Stimulated activated naive CD4-positive, alpha-beta T cell (primary cell): ENCODE measurements around the gene POLR2J.
"Not testable (repeated sequence)": the region's sequence is repeated elsewhere in the genome, so short reads cannot be mapped to it uniquely, and the experiment has no call there.

Experiments used
- DNase-seq, 6 experiments: peaks; one replicate each; lab custom pipeline; 2025; lab: John Stamatoyannopoulos, UW

Gene POLR2J

GRCh38 chr7:102478314-102479208, at the start of gene POLR2J:
Gene POLR2J (minus strand): TSS chr7:102478922. CDS start chr7:102478860, 62 bp downstream.
- not testable (repeated sequence) for DNase-seq

GRCh38 chr7:102527822-102528793, 49.4 kb upstream of the POLR2J start:
- DNase-seq: not testable (repeated sequence)

- DNase-seq: not testable (repeated sequence)
These were observed 48.5 kb upstream of the POLR2J start for GRCh38 chr7:102527182-102527581.

GRCh38 chr7:102524803-102525202, 46.1 kb upstream of the POLR2J start:
- not testable (repeated sequence) for DNase-seq

GRCh38 chr7:102520797-102521196, 42.1 kb upstream of the POLR2J start:
- not testable (repeated sequence) for DNase-seq

- not testable (repeated sequence) for DNase-seq
These were observed 38.9 kb upstream of the POLR2J start, which contains the start of gene RASA4B for GRCh38 chr7:102517550-102518147. Gene RASA4B (minus strand): TSS chr7:102517777. CDS start chr7:102517710, 67 bp downstream.

GRCh38 chr7:102516951-102517350, 38.2 kb upstream of the POLR2J start:
- DNase-seq: not testable (repeated sequence)

- not testable (repeated sequence) for DNase-seq
These were observed 37.2 kb upstream of the POLR2J start for GRCh38 chr7:102515889-102516288.

GRCh38 chr7:102514881-102515721, 36.4 kb upstream of the POLR2J start:
- not testable (repeated sequence) for DNase-seq

GRCh38 chr7:102512642-102513221, 34.0 kb upstream of the POLR2J start:
- not testable (repeated sequence) for DNase-seq

GRCh38 chr7:102511860-102512522, 33.3 kb upstream of the POLR2J start:
- not testable (repeated sequence) for DNase-seq

GRCh38 chr7:102510575-102510974, 31.9 kb upstream of the POLR2J start:
- not testable (repeated sequence) for DNase-seq

- not testable (repeated sequence) for DNase-seq
These were observed 28.8 kb upstream of the POLR2J start for GRCh38 chr7:102507410-102508088.

- not testable (repeated sequence) for DNase-seq
These were observed 26.8 kb upstream of the POLR2J start for GRCh38 chr7:102505298-102506185.

- not testable (repeated sequence) for DNase-seq
These were observed 24.4 kb upstream of the POLR2J start for GRCh38 chr7:102503141-102503540.

GRCh38 chr7:102498321-102498720, 19.6 kb upstream of the POLR2J start:
- not testable (repeated sequence) for DNase-seq

GRCh38 chr7:102497308-102497707, 18.6 kb upstream of the POLR2J start:
- DNase-seq: not testable (repeated sequence)

- not testable (repeated sequence) for DNase-seq
These were observed 18.1 kb upstream of the POLR2J start for GRCh38 chr7:102496861-102497260.
